COLO668 (cell line): ENCODE data around the gene ADAMTS2.

Experiments used
- DNase-seq: peaks from one replicate; lab custom pipeline; 2025; ENCODE audit not compliant: unreplicated experiment; lab: John Stamatoyannopoulos, UW

The ADAMTS2 gene

DNA sequence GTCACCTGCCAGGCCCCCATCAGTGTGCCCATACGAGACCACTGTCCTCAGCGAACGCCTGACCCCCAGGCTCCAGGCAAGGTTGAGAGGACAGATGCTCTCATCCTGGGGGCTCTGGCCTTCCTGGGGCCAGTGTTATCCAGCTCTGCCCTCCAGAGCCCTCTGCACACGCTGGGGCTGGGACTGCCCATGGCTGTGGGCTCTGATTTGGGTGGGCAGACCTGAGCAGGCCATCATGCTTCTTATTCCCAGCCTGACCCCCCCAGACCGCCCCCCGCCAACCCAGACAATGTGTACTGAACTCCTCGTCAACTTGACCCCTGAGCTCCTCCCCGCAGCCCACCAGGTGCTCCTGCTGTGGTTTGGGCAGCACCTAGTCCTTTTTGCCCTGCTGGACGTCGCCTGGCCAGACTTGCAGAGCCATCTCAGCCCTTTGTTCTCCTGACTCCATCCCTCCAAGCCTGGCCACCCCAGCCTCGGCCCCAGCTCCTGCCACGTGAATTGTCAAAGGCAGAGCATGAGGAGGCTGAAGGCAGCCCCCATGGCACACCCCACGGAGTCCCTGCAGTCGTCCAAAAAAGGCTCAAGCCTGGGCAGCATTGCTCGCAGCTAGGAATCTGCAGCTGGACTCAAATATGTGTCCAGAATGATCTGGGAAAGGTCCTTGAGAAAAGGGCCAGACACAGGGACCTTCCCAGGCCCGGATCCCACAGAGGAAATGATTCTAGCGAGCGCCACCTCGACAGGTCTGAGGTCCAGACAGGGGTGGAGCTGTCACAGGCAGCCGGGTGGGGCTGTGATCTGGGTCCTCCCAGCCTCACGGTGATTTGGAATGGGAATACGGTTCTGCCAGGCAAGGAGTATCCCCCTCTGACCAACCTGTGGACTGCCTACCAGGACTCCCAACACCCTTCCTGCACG is 87.0 kb downstream of the ADAMTS2 start:
- no peak for DNase-seq

DNA sequence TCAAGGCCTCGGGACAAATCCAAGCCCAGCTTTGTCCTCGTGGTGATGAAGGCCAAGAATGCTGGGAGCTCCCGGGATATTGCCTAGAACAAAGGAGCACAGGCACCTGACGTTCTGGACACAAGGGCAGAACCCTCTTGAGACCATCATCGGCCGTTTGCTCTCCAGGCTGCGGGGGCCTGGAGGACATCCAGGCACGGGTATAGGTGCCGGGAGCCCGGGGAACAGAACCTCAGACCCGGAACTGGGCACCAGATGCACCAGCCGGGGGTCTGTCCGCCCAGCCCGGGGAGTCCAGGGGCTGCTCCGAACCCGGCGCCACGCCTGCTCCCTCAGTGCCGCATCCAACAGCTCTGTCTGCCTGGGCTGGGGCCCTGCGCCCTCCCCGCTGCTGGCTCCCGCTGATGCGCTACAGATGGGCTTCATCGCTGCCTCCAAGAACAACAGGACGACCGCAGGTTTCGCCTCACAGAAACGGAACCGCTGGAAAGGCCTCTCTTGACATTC is 88.0 kb downstream of the ADAMTS2 start:
- no peak for DNase-seq

DNA sequence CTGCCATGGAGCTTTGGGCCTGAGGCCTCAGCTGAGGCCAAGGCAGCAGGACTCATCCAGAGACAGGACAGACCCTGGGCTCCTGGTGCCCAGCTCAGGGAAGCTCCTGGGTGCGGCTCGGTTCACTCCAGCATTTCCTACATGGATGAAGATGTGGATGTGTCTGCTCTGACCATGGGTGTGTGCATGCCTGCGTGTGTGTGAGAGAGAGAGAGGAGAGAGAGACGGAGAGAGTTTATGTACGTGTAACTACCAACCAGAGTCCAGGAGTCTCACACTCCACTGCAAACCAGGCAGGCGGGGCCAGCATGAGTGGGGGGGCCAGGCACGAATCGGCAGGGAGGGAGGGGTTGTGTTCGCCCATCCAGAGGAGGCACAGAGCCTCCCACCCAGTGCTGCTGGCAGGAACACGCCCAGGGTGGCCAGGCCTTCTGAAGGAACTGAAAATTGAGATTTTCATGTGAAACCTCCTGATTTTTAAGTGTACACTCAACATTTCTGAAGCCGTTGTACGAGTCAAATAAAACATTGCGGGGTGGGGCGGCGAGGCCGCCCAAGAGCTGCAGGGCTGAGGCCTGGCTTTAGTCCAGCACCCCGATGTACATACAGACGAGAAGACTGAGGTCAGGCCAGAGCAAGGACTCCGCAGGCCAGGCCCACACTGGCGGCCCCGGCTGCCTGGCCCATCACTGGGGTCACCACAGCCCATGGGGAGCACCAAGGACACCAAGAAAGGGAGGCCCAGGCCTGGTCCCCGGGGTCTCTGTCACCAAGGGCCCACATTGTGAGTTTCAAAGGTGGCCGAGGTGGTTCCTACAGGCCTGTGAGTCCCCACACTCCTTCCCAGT is 88.7 kb downstream of the ADAMTS2 start:
- DNase-seq, result no peak

DNA sequence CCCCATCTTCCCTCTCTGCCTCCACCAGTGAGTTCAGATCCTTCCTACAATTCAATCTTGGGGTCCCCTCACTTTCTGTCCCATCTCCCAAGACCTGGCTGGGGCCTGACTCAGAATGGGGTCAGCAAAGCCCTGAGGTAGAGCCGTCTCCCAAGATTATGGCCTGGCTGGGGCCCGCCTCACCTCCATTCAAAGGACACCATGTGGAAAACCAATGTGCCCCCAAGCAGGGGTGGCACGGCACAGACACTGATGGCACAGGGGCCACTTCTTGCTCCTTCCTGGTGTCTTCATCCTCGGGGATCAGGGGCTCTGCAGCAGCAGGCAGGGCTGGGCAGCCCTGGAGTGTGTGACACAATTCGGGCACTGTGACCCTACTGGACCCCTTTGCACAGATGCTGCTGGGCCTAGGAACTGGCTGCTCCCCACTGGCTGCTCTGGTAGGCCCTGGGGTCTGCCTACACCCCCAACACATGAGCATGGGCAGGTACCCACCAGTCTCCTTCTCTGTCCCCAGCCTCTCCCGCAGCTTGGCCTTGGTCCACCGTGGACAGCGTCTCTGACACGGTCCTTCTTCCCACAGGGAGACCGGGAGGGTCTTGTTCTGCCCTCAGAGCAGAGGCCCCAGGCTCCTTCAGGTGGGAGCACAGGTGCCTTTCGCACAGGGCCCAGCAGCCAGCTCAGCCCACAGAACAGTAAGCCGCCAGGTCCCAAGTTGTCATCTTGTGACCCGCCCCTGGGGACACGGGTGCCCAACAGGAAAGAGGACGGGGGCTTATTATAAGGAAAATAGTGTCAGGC is 89.5 kb downstream of the ADAMTS2 start:
- no peak for DNase-seq

DNA sequence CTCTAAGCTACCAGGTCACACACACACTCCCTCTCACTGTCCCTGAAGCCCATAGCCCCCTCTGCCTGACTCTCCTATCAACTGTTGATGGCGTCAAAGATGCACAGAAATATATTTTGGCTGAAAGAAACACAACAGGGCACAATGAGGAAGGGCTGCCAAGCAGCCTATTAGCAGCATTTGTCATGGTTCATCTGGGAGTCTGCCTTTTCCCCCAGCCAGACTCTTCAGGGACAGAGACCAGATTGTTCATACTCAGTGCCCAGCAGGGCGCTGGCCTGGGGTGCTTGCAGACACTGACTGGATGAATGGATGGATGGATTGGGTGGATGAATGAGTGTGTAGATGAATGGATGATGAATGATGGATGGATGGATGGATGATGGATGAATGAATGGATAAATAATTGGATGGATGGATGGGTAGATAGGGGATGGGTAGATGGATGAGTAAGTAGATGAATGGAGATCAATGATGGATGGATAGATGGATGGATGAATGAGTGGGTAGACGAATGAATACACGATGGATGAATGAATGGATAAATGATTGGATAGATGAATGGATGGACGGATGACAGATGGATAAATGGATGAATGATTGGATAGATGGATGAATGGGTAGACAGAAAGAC is 90.5 kb downstream of the ADAMTS2 start:
- no peak for DNase-seq

DNA sequence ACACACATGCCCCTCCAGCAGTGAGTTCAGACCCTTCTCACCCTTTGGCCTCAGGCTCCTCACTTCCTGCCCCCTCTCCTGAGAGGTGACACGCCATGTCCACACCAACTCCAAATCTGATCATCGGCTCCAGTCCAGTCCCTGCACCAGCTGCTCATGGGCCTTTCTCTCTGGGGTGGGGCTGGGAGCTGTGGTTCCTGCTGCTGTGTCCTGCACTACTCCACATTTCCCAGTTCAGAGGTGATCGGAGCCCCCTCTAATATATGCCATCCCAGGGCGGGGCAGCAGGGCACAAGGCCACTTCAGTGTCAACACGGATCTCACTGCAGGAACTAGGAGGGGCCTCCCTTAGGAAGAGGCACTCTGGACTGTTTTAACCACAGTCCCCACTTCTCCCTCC is 91.5 kb downstream of the ADAMTS2 start:
- DNase-seq, result no peak

DNA sequence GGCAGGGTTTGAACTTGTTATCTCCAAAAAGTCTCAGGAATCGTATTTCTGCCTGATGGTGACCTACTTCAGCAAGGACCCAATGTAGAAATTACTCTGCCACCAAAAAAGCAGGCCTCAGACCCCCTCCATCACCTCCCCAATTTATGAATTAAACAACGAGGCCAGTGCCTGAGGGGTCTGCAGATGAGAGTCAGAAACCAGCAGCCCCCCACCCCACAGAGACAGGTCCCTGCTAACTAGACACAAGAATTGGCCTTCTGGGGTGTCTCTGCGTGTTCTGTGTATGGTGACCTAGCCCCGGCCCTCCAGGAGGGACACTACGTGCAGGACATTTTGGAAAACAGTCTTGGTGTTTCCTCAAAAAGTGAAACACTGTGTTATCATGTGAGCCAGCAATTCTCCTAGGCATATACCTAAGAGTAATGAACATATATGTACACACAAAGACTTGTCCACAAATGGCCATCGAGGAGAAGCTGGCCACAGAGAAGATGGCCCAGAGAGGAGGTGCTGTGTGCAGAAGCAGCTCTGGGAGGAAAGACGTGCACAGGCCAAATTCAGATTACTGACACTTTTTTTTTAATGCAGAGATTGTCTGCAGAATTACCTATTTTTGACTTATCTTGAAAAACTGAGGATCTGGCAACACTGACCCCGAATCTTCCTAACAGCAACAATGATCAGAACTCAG is 93.8 kb downstream of the ADAMTS2 start:
- DNase-seq, result no peak

DNA sequence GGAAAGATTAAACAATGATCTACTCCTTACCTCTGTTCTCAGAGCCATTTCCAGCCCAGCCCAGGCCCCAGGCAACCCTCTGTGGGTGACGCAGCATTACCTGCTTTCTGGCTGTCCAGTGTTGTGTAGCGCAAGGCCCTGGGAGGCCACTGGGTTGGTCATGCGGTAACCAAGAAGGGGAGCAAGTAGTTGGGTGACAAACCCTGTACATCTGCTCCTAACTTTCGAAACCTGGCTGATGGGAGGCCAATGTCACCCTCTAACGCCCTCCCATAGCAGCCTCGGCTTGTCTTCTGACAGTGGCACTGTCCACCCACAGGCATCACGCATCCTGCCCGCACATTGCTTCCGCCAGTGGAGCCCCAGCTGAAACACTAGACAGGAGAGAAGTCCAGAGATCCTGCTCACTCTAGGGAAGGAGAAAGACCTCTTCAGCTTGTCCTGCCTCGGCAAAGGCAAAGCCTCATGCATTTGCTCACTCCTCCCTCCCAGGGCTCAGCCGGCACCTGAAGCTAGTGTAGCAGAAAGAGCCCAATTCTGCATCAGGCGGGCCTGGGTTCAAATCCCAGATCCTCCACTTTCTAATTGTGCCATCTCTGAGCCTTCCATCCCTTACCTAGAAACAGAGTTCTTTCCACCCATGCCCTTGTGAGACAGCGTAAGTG is 94.6 kb downstream of the ADAMTS2 start:
- DNase-seq, result no peak

DNA sequence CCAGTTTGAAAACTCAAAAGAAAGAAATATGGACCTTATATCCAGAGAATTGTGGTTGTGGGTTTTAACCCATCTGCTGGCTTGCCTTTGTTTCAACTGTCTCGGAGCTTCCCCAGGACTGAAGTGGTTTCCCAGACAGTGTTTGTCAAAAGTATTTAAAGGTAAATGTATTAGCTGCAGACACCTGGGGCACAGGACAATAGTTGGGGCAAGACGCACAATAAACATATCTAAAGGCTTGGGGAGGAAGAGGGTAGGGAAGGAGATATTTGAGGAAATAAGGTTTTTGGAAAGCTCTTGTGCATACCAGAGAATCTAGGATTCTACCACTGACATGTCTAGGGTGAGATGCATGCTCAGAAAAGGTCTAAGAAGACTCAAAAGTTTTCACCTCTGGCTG is 99.0 kb downstream of the ADAMTS2 start:
- DNase-seq, result no peak

DNA sequence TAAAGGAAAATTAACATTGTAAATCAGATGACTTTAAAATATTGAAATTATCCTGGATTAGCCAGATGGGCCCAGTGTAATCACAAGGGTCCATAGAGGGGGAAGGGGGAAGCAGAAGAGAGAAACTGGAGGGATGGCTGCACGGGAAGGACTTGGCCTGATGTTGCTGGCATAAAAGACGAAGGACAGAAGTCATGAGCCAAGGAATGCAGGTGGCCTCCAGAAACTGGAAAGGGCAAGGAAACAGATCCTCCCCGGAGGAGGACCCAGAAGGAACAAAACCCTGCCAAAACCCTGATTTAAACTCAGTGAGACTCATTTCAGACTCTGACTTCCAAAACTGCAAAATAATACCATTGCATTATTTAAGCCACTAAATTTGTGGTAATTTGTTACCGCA is 100.2 kb downstream of the ADAMTS2 start:
- no peak for DNase-seq

DNA sequence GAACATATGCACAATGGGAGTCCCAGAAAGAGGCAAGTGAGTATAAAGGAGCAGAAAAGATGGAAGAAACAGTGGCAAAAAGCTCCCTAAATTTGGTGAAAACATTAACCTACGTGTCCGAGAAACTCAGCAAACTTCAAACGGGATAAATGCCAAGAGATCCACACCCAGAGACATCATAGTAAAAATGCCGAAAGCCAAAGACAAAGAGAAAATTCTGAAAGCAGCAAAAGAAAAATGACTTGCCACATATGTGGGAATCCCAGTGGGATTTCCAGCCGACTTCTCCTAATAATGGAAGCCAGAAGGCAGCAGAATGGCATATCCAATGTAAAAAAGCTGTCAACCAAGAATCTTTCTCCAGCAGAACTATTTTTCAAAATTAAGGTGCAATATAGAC is 101.2 kb downstream of the ADAMTS2 start:
- DNase-seq, result no peak

DNA sequence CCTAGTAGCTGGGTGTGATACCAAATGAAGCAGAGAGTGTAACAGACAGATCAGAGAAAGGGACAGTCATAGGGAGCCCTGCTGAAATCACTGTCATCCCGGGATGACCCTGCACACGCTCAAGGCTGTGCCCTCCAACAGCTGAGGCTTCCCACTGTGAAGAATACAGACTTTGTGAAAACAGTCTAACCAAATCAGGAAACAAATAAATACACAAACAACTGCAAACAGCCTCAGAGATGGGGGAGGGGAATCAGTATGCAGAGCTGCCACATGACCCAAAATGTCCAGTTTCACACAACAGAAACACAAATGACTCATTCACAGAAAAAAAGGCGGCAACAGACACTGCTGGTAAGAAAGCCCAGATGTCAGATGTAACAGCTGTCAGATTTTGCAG is 101.9 kb downstream of the ADAMTS2 start:
- DNase-seq, result no peak

DNA sequence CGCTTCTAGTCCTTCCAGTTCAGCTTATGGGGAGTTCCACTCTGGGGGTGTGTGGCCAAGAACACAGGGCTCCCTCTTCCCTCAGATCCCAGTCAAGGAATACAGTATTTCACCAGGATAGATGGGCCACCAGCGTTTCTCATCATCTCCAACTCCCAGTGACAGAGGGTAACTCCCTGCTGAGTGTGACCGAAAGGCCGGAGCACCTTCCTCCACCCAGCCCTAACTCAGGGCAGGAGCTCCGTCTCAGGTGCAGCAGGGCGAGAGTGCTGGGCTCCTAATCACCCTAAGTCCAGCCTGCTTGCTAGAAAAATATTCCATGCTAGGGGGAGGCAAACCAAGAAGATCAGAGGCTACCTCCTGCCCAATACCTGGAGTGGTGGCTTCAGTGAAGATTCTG is 102.6 kb downstream of the ADAMTS2 start:
- no peak for DNase-seq

DNA sequence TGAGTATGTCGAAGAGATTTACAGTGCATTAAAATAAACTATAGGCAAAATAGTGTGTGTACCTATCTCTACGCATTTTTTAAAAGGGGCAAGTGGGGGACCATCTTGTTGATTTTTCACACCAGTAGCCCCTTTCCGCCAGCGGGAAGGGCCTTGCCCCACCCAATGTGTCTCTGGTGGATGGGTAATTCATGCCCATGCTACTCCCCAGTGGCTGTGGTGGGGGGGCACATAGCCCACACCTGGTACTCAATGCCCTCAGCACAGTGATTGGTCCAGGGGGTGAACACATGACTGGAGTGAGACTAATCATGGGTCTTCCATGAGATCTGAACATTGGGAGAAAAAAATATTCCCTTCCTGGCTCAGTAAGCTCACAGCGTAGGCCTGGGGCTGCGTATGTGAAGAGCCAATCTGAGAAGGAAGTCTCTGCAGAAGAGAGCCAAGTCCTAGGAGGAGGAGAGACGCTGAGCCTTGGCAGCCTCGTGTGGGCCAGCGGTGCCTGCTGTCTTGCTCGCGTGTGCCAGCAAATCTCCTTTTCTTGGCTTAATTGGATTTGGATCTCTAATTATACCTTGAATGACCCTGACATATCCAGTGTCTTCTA is 103.4 kb downstream of the ADAMTS2 start:
- no peak for DNase-seq

DNA sequence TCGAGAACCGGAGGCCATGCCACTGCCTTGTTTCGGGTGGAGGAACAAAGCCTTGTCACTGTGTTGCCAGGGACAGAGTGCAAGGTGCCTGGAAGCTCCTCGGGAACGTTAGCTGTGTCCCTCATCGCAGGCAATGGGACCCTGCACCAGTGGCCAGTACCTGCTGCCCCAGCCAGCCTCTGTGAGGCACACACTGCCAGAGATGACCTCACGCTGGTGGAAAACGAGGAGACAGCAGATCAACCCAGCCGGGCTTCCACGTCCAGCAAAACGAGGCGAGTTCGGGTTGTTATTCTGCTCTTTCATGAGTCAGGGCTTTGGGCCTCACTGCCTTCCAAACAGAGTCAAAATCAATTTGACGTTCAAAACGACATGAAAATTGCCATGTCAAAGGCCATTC is 104.1 kb downstream of the ADAMTS2 start:
- DNase-seq, result no peak

DNA sequence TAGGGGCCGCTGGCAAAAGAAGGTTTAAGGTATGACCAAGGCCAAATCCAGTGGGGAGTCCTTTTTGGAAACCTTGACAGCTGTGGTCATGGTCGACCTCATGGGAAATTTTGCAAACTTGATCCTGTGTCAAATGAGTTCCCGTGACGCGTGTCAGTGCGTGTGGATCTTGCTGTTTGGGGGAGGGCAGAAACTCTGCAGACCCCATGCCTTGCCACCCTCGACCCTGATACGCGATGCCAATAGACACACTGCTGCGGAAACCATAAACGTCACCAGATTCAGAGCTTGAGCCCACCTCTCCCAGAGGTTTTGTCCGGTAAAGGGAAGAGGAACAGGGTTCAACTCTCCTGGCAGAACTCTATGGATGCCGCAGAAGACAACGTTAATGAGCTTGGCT is 104.7 kb downstream of the ADAMTS2 start:
- DNase-seq, result no peak

DNA sequence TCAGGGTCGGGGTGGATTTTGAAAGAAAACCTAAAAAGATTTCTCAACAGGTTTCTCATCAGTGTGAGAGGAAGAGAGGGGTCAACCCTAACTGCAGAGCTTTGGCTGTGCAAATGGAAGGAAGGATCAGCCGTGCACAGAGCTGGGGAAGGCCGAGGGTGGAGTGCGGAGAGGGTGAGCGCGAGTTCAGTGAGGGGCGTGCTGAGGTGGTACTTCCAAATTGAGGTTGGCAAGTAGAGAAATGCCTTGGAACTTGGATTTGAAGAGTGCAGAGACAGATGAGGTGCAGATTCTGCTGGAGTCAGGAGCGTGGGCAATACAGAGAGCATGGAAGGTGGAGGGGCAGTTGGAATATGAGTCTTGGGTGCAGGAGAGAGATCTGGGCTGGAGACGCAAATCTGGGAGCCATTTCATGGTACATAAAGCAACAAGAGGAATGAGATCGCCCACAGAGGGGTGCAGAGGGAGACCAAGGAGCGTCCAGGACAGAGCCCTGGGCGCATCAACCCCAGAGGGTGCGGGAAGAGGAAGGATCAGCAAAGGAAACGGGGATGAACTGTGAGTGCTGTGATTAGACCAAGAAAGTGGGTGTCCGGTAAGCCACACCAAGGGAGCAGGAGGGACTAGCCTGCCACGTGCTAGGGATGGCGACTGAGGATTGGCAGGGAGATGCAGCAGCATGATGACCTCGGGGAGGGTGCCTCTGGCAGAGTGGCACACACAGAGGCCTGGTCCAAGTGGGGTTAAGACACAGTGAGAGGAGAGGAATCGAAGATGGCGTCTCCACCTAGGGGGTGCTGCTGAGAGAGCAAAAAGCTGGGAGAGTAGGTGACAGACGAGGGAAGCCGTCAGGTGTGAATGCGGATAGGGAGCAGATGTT is 105.8 kb downstream of the ADAMTS2 start:
- DNase-seq, result no peak

DNA sequence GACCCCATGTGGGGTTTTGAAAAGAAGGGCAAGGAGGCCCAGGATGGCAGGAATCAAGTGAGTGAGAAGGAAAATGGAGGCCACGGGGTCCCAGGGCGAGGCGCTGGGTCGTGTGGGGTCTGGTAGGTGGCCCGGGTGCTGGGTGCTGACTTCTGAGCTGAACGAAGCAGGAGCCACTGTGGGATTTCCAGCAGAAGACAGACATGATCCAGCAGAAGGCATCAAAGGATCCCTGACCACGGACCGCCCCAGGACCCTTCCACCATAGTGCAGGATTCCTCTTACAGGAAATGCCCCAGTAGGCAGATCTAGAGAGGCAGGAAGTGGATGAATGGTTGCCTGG is 106.7 kb downstream of the ADAMTS2 start:
- no peak for DNase-seq
